Heart right ventricle (tissue), 16 donors: ENCODE results near the gene TNRC6A. TPM values are rescaled to one million over a fixed set of nuclear protein-coding genes. Genes with fewer than 3 reads are reported as not detected.
A peak's percentile ranks its signal among the peaks of the same experiment; 100 is the strongest.

Experiments
- ATAC-seq, 8 donors: fragments of 200-7000 bp; cut with Tn5 transposase; one replicate each; pipeline ENCODE4 v1.9.1; 2020; ENCODE audit warnings: mild to moderate bottlenecking in 8 of 8, moderate library complexity in 8 of 8, moderate number of reproducible peaks in 1 of 8
- DNase-seq, 2 donors: peaks; one replicate each; pipeline ENCODE4 v3.0.0-alpha.2; 2020
- H3K27ac ChIP-seq, 10 donors: fragments of 200-600 bp; sonication (generic) in 2 of 10; one replicate each; pipeline versions ENCODE4 v1.5.0 to v1.8.0; 2020 to 2022; ENCODE audit warnings: mild to moderate bottlenecking in 3 of 10
- H3K27me3 ChIP-seq, 7 donors: fragments of 200-600 bp; one replicate each; pipeline ENCODE4 v1.8.0; 2021 to 2022; ENCODE audit warnings: mild to moderate bottlenecking in 2 of 7
- H3K36me3 ChIP-seq, 9 donors: fragments of 200-600 bp; sonication (generic) in 1 of 9; one replicate each; pipeline versions ENCODE4 v1.5.0 to v1.8.0; 2020 to 2022; ENCODE audit warnings: mild to moderate bottlenecking in 2 of 9
- H3K4me1 ChIP-seq, 9 donors: fragments of 200-600 bp; sonication (generic) in 1 of 9; one replicate each; pipeline versions ENCODE4 v1.5.0 to v1.8.0; 2020 to 2022; ENCODE audit warnings: mild to moderate bottlenecking in 4 of 9
- H3K4me3 ChIP-seq, 10 donors: fragments of 200-600 bp; sonication (generic) in 2 of 10; one replicate each; pipeline versions ENCODE4 v1.5.0 to v1.8.0; 2020 to 2022; ENCODE audit warnings: mild to moderate bottlenecking in 7 of 10, moderate library complexity in 2 of 10
- H3K9me3 ChIP-seq, 11 donors: fragments of 200-600 bp in 10 of 11; sonication (generic) in 2 of 11; one replicate each; pipeline versions ENCODE4 v1.5.0 to v1.8.0; 2013 to 2022; ENCODE audit warnings: mild to moderate bottlenecking in 2 of 11, control low read depth in 1 of 11, moderate library complexity in 1 of 11
- WGBS, 2 donors: extraction: QIAGEN DNeasy Blood & Tissue Kit; methylation state at CpG; one replicate each; pipeline ENCODE4 v1.1.7; 2013; ENCODE audit warnings: inconsistent platforms in 1 of 2; 5-methylcytosine and 5-hydroxymethylcytosine counted together
- intact Hi-C, 10 donors: fragments of 100-400 bp; cut with DNase I; formaldehyde crosslinking; loops; one replicate each; pipeline versions ENCODE4 v1.11.1 to v1.14.2; 2022
- polyA plus RNA-seq, 2 donors: library from polyadenylated mRNA; stranded (reverse); fragments of 200-250 nt; gene quantifications; one replicate each; pipeline ENCODE4 v1.2.3, GENCODE V29; 2013
- total RNA-seq, 10 donors: library from RNA; stranded (reverse); fragmentation: NEBNext Ultra II Directional in 3 of 10; extraction: Animal tissue kit (Norgen Biotek cat#: 25700) in 3 of 10; gene quantifications; one replicate each; pipeline versions ENCODE4 v1.2.1 to v1.2.4, GENCODE V29; 2021 to 2023
- TF ChIP-seq, protein P1 (sequence below), 9 donors: fragments of 200-600 bp; sonication (generic) in 2 of 9; IDR thresholded peaks; one replicate each; pipeline versions ENCODE4 v1.5.0 to v1.8.0; 2021 to 2022; ENCODE audit warnings: antibody characterized with exemption in 9 of 9, mild to moderate bottlenecking in 5 of 9, moderate library complexity in 1 of 9
- donor health status: Arrhythmogenic right ventricular cardiomyopathy.
- donor health status: ischemic (EF 13 %, LVEDD 7.1; RV severe dilation, severe dysfunction).
- donor health status: healthy with polysubstance abuse.
- donor health status: DM: no; HTN: yes; CAD: no.
- donor health status: DM: no; HTN: no; CAD: no.
- donor health status: ischemic (EF 25% LVEDD 6.9; RV normal size, moderate dysfunction).
- donor health status: ischemic (EF 25% LVEDD 5.7; RV mildly dilated, moderate dysfunction).
- donor health status: healthy.
- donor health status: DM: yes; HTN: yes; CAD: no.
- donor health status: Ischemic cardiomyopathy.
- donor health status: ischemic (EF 35%, LVEDD 5.7; RV mildly dilated, moderate dysfunction).
- donor health status: nonischemic (EF 11% LVEDD 7.7; RV severe dilation, severe dysfunction).
- donor health status: DM: yes; HTN: yes; CAD: no.
- donor health status: PGD.
- donor health status: ischemic (EF 29% LVEDD 5.4; RV normal size, mild dysfunction).
- donor health status: nonischemic (EF 23%, LVEDD 6.1; RV moderate dilation, normal function).

Gene TNRC6A
- total and polyA plus RNA-seq, 12 donors = 8.3 to 51.4 (median 36.5) TPM

DNA sequence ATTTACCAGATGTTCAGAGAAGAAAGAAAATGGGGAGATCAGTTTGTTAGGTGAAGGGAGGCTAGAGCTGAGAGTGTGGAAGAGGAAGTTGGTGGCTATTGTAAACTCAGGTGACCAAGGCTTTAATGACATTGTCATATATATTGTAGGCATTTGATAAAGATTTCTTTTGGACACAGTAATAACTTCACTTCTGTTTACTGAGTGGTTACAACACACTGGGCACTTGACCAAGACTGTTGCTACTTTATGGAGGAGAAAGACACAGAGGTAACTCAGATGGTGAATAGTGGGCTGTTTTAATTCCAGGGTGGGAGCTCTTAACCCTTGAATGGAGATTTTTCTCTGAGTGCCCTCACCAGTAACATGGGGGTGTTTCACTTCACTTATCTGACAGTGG, 46.0 kb downstream of the TNRC6A start:
- H3K4me1 ChIP-seq = peaks cover 7 to 62% (median 47%) of the 10 kb centered on the region in 9 donors
- intact Hi-C loops = loop anchor here in 3 of 10 donors (5.0 kb wide), 2 partner anchors 38 to 43 kb away; no protein-coding TSS in a partner anchor
- peak in 2 of 8 donors; percentile 28 to 34 for ATAC-seq

DNA sequence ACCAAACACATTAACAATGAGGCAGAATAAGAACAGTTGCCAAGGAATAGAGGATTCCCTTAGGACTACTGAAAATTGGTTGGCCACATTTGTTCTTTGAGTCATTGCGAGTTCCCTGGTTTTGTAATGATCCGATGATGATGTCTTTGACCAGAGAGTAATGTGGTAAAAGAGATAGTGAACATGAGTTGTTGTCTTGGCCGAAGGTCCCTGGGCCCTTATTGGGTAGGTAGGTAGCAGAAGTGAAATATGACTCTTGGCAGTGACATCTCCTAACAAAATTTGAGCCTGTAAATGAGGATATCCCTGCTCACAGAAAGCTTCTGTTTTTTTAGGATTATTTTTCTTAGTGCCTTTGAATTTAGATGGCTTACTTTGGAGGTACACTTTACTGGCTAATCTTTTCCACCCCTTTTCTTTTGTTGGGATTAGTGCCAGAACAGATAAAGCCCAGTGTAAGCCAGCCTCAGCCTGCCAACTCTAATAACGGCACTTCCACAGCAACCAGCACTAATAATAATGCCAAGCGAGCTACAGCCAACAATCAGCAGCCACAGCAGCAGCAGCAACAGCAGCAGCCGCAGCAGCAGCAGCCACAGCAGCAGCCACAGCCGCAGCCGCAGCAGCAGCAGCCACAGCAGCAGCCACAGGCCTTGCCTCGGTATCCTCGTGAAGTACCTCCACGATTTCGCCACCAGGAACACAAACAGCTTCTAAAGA, 47.2 kb downstream of the TNRC6A start:
- Histone ChIP-seq H3K4me3 (no peak overlapping the region), H3K27ac (peak overlapping the region in 9 of 10 donors; percentile 16 to 68 (median 53)), H3K36me3 (peaks cover 0 to 83% (median 22%) of the 10 kb centered on the region in 9 donors), H3K9me3 (peaks cover 0 to 5% (median 0%) of the 10 kb centered on the region in 11 donors), H3K27me3 (no peaks in the 10 kb centered on the region), H3K4me1 (peaks cover 7 to 62% (median 45%) of the 10 kb centered on the region in 9 donors)
- WGBS, 2 donors = 43 to 53% methylated on average over 12 of the region's 12 CpGs
- ATAC-seq (peak; percentile 70 to 89 (median 87)), DNase-seq (peak; percentile 27 to 41)
- TF ChIP-seq, protein P1, sequence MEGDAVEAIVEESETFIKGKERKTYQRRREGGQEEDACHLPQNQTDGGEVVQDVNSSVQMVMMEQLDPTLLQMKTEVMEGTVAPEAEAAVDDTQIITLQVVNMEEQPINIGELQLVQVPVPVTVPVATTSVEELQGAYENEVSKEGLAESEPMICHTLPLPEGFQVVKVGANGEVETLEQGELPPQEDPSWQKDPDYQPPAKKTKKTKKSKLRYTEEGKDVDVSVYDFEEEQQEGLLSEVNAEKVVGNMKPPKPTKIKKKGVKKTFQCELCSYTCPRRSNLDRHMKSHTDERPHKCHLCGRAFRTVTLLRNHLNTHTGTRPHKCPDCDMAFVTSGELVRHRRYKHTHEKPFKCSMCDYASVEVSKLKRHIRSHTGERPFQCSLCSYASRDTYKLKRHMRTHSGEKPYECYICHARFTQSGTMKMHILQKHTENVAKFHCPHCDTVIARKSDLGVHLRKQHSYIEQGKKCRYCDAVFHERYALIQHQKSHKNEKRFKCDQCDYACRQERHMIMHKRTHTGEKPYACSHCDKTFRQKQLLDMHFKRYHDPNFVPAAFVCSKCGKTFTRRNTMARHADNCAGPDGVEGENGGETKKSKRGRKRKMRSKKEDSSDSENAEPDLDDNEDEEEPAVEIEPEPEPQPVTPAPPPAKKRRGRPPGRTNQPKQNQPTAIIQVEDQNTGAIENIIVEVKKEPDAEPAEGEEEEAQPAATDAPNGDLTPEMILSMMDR (IDR thresholded peaks at IDR 0.05) = no peak
- intact Hi-C loops = loop anchor here in 3 of 10 donors (5.0 kb wide), 2 partner anchors 39 to 44 kb away; no protein-coding TSS in a partner anchor

More for the DNA sequence above, 46.0 kb downstream of the TNRC6A start:
- peaks cover 0 to 77% (median 22%) of the 10 kb centered on the region in 9 donors for H3K36me3 ChIP-seq
- H3K27ac ChIP-seq = peak overlapping the region in 6 of 10 donors; percentile 3 to 68 (median 54)
- no peaks in the 10 kb centered on the region for H3K27me3 ChIP-seq
- H3K4me3 ChIP-seq = no peak overlapping the region
- no peak for DNase-seq
- H3K9me3 ChIP-seq = peaks cover 0 to 5% (median 0%) of the 10 kb centered on the region in 11 donors
- TF ChIP-seq, protein P1 (IDR thresholded peaks at IDR 0.05) = no peak

DNA sequence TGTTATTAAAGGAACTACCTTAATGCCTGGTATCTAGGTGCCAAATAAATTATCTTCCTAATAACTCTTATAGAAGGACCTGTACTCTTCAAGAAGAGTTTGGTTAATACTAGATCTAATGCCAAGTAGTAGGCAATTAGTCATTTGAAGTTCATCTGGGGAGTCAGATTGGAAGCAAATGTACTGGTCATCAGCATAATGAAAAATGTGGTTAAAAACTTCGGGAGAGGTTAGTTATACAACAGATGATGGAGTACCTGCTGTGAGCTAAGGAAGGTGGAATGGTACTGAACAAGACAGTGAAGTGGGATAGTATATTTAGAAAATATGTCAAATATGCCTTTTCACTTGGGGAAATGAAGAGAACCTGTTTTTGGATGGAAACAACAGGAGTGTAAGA, 49.2 kb downstream of the TNRC6A start:
- H3K9me3 ChIP-seq = peaks cover 0 to 4% (median 0%) of the 10 kb centered on the region in 11 donors
- 88 to 95% methylated on average over 1 of the region's 1 CpG for WGBS, 2 donors
- intact Hi-C loops = loop anchor here in 4 of 10 donors (2.0 to 5.0 kb wide), 3 partner anchors 41 to 48 kb away; no protein-coding TSS in a partner anchor
- H3K27ac ChIP-seq = peak overlapping the region in 6 of 10 donors; percentile 22 to 68 (median 54)
- peaks cover 7 to 62% (median 43%) of the 10 kb centered on the region in 9 donors for H3K4me1 ChIP-seq
- no peaks in the 10 kb centered on the region for H3K27me3 ChIP-seq
- DNase-seq = no peak
- no peak for ATAC-seq
- peaks cover 0 to 87% (median 39%) of the 10 kb centered on the region in 9 donors for H3K36me3 ChIP-seq
- H3K4me3 ChIP-seq = no peak overlapping the region
- TF ChIP-seq, protein P1 (IDR thresholded peaks at IDR 0.05) = no peak

DNA sequence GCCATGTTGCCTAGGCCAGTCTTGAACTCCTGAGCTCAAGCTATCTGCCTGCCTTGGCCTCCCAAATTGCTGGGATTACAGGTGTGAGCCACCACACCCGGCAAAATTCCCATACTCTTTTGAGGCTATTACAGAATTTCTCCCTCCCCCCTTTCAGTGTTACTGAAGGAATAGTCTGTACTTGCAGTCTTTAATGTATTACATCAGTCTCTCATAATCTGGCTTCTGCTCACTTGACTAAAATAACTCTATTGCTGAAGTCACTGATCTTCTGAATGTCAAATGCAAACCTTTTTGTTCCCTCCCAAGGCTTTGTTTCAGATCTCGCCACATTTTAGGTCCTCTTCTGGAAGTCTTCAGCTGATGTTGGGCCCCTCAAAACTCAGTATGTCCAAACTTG, 51.8 kb downstream of the TNRC6A start:
- intact Hi-C loops = loop anchor here in 1 of 10 donors (10.0 kb wide), 1 partner anchor 46 kb away; no protein-coding TSS in a partner anchor
- ATAC-seq (peak in 4 of 8 donors; percentile 24 to 57 (median 48)), DNase-seq (no peak)
- no peaks in the 10 kb centered on the region for H3K27me3 ChIP-seq
- peaks cover 0 to 95% (median 42%) of the 10 kb centered on the region in 9 donors for H3K36me3 ChIP-seq
- H3K4me1 ChIP-seq = peaks cover 3 to 55% (median 33%) of the 10 kb centered on the region in 9 donors
- 79 to 80% methylated on average over 2 of the region's 2 CpGs for WGBS, 2 donors
- H3K4me3 ChIP-seq = no peak overlapping the region
- H3K27ac ChIP-seq = peak overlapping the region in 7 of 10 donors; percentile 15 to 64 (median 54)
- TF ChIP-seq, protein P1 (IDR thresholded peaks at IDR 0.05) = no peak
- H3K9me3 ChIP-seq = no peaks in the 10 kb centered on the region
